GM18858 (cell line): ENCODE results near the gene NRTN.
"Not testable (repeated sequence)": the region's sequence is repeated elsewhere in the genome, so short reads cannot be mapped to it uniquely, and the experiment has no call there.

Source experiments
- ATAC-seq: cut with Tn5 transposase; IDR thresholded peaks from one replicate; pipeline ENCODE4 v1.9.1; 2021; ENCODE audit not compliant: unreplicated experiment

The NRTN gene, protein sequence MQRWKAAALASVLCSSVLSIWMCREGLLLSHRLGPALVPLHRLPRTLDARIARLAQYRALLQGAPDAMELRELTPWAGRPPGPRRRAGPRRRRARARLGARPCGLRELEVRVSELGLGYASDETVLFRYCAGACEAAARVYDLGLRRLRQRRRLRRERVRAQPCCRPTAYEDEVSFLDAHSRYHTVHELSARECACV

DNA sequence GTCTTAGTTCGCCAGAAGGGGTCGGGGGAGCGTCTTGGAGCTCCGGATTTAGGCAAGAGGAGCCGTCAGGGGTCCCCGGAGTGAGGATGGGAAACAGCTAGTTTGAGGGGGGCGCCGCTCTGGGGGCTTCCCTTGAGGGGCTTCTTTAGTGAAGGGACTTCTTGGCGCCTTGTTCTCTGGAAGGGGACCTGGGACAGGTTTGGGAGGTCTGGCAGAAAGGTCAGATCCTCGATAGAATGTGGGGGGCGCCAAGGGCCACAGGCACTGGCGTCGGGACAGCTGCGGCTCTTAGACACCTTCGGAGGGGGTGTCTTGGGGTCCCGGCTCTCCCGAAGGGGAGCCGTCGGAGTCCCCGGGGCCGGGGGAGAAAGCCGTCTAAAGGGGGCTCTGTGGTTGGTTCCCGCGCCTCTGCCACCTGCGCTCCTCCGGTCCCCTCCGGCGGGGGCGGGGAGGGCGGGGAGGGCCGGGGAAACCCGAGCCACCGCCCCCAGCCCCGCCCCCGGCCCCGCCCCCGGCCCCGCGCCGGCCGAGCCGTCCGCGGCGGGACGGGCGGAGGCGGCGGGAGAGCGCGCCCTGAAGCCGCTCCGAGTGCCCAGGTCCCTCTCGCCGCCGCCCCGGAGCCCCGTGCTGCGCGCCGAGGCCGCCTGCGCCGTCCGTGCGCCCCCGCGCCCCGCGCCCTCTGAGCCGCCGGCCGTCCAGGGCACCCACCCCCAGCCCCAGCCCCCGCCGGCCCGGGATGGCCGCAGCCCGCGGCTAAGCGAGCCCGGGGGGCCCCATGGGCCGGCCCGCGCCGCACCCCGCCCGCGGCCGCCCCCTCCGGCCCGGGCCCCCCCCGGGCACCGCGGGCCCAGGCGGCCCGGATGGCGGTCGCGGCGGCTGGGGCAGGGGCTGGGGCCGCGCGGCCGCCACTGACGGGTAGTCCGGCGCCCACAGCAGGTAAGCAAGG, at the start of gene NRTN:
NRTN (plus strand) TSS at position 552 of the 946 bp plus-strand sequence. CDS start 19,099 bp downstream, outside the sequence.
- no peak for ATAC-seq

DNA sequence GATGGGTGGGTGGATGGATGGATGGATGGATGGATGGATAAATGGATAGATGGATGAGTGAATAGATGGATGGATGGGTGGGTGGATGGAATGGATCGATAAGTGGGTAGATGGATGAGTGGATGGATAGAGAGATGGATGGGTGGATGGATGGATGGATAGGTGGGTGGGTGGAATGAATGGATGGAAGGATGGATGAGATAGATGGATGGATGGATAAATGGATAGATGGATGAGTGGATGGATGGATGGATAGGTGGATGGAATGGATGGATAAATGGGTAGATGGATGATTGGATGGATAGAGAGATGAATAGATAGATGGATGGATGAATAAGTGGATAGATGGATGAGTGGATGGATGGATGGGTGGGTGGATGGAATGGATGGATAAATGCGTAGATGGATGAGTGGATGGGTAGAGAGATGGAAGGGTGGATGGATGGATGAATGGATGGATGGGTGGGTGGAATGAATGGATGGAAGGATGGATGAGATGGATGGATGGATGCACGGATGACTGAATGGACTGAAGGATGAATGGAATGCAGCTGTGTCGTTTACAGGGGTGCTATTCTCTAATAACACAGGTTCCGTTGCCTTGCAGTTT, 42.2 kb upstream of the NRTN start:
- no peak for ATAC-seq

DNA sequence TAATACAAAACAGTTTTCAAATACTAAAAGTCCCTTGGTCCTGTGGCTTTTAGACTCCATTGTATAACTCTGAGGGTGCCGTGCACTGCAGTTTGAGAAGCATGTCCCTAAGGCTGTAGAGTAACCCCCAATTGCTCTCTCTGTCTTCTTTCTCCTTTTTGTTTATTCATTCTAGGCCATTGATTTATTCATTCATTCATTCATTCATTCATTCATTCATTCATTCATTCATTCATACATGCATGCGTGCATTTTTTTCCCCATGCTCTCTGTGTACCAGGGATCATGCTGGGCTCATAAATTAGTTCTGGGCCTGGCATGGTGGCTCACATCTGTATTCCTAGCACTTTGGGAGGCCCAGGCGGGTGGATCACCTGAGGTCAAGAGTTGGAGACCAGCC, 39.6 kb upstream of the NRTN start:
- no peak for ATAC-seq

DNA sequence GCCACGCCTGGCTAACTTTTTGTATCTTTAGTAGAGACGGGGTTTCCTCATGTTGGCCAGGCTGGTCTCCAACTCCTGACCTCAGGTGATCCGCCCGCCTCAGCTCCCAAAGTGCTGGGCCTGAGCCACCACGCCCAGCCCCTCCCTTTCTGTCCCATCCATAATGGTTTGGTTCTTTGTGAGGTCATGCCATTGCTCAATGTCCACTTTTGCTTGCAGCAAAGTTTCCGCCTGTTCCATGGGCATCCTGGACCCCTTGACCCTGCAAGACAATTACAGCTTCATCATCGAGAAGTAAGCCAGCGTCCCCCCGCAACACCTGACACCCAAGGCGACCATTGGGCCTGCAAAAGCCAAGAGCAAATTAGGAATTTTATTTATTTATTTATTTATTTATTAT, 36.9 kb upstream of the NRTN start:
- no peak for ATAC-seq

DNA sequence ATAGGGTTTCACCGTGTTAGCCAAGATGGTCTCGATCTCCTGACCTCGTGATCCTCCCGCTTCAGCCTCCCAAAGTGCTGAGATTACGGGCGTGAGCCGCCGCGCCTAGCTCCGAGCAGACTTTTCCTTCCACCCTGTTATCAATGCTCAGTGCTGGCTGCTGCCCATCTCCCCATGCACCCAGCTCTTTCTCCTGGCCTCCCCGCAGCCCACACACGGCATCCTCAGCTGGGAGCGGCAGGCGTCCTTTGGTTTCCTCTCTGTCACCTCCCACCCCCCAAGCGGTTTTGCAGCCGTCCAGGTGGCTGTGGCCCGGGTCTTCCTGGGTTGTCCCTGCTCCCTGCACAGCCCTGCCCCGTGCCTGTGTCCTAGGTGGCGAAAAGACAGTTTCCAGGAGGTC, 32.5 kb upstream of the NRTN start:
- ATAC-seq = no peak

DNA sequence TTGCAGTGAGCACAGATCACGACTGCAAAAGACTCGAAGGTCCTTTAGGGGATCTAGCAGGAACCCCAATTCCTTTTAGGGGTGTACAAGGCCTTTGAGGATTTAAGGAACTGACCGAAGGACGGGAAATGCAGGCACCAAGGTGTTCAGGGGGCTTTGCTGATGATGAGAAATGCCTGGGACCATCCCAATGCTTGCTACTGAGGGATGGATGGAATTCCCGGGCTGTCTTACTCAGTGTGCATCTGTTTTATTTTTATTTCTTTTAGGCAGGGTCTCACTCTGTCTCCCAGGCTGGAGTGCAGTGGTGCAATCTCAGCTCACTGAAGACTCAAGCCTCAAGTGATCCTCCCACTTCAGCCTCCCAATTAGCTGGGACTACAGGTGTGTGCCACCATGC, 31.6 kb upstream of the NRTN start:
- no peak for ATAC-seq

DNA sequence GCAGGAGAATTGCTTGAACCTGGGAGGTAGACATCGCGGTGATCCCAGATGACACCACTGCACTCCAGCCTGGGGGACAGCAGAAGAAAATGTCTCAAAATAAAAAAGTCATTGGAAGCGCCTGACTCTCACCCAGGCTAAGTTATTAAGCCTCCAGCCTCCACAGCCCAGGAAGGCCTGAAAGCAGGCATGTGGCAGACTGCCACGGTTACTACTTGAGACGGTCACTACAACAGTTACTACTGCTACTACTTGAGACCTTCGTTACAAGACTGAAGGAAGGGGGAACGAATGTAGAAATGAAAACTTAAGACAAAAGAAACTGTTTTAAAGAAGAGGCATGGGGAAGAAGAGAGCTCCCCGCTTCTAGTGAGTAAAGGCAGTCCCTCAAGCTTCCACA, 29.9 kb upstream of the NRTN start:
- no peak for ATAC-seq

DNA sequence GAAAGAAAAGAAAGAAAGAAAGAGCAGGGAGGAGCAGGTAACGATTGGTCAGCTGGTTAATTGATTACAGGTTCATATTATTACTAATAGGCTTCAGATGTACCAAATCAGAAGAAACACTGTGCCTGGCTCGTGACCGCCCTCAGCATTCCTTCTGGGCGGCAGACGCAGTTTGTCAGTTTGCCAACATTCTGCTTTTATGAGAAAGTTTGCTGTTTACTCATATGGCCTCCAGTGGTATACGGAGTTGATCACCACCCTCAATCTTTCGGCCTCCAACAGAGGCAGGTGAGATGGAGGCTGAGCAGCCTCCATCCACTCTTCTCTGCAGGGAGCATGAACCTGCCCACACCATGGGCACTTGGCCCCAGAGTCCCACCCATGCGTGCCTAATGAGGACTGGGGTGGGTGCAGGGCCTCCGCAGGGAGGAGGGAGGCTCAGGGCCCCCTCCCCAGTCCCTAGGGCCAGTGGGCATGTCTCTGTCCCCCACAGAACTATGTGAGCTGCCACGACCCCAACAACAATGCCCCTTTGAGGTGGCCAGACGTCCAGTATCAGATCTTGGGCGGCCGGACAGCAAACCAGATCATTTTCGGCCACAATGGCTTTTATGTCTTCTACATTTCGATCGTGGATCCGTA, 29.1 kb upstream of the NRTN start:
- no peak for ATAC-seq

DNA sequence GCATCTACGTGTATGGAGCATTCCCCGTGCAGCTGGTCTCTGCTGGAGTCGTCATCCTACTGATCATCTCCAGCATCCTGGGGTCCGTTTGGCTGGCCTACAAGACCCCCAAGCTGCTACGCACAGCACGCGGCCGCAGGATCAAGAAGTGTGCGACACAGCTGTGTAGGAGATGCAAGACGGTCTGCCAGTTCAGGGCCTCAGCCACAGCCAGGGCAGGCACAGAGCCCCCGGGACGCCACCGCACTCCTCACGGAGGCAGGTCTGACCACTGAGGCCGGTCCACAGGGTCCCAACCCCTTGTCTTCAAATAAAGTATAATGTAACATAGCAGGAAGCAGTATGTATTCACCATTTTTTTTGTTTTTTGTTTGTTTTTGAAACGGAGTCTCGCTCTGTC, 26.5 kb upstream of the NRTN start:
- no peak for ATAC-seq

DNA sequence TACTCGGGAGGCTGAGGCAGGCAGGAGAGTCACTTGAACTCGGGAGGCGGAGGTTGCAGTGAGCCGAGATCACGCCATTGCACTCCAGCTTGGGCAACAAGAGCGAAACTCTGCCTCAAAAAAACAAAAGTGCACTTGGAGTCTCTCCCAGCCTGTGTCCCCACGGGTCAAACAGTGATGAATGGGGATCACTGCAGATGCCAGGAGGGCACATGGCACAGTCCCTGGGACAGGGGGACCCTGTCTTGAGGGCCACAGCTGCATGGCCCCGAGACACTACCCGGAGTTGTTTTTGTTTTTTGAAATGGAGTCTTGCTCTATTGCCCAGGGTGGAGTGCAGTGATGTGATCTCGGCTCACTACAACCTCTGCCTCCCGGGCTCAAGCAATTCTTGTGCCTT, 24.0 kb upstream of the NRTN start:
- not testable (repeated sequence) for ATAC-seq

DNA sequence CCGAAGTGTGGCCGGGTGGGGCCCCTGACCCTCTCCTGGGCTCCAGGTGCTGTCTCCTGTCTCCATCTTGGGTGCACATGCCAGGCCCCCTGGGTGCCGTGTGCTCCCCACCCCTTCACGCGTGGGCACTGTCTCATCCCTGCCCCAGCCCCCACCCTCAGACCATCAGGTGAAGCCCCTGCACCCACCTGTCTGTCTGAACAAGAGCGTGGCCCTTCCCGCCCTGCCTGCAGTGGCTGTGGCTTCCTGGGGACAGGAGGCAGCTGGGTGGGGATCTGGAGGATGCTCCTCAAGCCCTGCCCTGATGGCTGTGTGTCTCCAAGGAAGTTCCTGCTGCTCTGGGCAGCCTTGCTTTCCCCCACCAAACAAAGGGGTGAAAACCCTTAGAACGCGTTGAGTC, 22.5 kb upstream of the NRTN start:
- no peak for ATAC-seq

DNA sequence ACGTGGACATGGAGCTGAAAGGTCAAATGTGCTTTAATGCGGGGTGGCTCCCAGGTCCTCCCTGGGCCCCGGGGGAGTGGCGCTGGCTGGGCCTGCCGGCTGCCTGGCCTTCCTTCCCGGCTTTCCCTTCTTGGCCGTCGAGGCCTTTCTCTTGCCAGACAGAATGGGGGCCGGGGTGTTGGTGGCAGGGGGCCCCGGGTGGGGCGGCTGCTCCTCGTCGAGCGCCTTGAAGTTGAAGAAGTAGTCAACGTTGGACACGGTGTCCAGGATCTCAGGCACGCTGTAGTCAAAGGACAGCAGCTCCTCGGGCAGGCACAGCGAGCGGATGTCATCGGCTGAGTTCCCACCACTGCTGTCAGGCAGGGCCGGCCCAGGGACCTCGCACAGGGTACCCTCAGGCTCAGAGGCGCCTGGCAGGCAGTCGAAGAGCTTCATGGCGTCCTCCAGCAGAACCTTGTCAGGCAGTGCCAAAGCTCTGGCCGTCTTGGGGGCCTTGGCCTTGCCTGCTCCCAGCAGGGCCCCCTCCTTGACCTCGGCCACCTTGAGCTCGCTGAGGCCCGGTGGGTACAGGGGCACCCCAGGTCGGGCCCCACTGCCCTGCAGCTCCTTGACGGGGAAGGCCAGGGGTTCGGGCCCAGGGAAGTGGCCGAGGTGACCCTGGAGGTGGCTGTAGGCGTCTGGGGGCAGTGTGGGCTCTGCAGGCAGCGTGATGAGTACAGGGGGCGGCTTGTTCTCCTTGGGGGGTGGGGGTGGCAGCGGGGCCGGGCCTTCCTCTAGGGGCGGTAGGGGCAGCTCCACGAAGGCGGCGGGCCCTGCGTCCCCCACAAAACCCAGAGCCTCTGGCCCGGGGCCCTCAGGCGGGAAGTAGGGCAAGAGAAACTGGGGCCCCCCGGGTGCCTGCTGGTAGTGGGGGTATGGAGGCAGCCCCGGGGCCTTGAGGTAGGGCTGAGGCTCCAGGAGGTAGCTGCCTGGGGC, 21.6 kb upstream of the NRTN start:
- ATAC-seq = no peak

DNA sequence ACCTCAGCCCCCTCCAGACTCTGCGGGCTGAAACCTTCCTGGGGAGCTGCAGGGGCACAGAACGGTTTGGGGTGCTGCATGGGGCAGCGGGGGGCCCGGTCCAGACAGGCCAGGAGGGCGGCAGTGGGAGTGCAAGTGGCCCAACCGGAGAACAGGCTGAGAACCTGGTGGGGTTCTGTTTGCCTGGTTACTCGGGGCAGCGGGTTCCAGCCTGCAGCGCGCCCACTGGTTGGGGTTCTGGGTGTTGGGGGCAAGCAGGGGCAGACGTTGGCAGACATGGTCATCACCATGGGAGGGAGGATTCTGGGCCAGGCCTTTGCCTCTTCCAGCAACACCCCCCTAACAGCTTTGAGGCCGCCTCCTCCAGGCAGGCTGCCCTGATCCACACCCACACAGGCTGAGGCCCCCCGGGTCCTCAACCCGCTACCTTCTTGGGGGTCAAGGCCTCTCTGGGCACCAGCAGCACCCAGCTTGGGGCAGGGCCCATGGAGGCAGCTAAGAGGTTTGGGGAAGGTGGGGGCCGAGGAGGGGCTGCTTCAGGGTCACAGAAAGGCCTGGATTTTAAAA, 20.2 kb upstream of the NRTN start, which contains the start of gene PRR22:
PRR22 (minus strand) TSS at position 166 of the 567 bp plus-strand sequence; CDS start at position 80, 86 bp downstream.
- ATAC-seq = no peak

DNA sequence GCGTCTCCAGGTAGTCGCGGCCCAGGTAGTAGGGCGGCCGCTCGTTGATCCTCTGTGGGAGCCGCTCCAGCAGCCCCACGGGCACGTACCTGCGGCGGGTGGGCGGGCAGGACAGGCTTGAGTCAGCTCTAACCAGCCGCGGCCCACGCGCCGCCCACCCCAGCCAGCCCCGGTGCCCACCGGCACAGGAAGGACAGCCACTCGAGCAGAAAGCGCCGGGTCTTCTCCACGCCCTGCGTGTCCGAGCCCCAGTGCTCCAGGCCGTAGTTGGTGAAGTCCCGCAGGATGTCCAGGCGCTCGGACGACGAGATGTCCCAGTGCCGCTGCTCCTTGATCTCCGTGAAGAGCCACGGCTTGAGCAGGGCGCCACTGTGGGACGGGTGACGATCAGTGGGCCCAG, 19.4 kb upstream of the NRTN start:
- ATAC-seq = no peak

DNA sequence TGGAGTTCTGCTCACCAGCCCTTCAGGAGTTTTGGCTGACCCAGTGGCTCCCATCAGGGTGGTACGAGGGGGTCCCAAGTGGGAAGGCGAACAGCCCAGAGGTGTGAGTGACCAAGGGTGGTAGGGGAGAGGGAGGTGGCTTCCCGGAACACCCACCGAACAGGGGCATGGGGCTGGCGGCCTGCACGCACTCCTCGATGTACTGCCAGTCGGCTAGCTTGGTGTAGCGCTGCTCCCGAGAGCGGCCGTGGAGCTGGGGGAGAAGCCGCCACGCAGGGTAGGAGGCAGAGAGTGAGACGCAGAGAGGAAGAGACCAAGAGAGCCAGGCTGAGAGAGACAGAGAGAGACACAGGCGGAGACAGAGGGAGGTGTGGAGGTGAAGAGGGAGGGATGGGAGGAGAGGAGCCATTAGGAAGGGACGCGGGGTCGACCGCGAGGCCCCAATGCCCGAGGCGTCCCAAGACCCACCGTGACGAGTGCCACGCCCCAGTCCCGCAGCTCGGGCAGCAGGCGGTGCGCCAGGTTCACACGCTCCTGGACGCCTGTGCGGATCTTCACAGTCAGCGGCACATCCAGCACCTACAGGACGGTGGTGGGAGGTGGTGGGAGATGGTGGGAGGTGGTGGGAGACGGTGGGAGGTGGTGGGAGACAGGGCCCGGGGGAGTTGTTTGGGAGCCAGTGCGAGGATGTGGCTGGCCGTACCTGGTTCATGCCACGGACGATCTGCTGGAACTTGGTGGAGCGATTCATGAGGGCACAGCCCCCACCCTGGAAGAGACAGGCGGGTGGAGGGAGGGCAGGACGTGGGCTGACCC, 18.1 kb upstream of the NRTN start:
- no peak for ATAC-seq

DNA sequence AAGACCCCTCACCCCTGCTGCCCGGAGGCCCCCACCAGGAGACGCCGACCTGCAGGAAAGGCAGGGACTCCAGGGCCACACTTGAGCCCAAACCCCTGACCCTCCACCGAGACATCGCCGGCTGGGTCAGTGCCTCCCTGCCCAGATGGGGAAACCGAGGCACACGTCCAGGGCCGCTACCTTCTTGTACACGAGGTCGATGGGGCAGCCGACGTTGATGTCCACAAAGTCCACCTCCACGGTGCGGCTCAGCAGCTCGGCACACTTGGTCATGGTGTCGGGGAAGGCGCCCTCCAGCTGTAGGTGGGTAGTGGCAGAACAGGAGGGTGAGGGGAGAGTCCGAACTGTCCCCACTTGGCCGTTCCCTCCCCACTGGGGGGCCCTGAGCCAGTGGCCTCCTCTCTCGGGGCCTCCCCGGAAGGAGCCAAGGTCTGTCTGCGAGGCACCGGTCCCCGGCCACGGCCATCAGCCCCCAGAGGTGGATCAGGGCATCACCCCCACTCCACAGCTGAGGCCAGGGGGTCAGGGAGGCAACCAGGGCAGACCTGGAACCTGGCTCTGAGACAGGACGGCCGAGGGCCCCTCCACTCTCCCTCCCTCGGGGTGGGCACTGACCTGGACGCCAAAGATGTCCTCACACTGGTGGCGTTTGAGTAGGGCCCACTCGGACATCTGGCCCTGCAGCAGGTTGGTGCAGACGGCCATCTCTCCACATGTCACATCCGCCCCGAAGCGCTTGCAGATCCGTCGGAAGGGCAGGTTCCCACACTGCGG, 17.3 kb upstream of the NRTN start:
- ATAC-seq = no peak

DNA sequence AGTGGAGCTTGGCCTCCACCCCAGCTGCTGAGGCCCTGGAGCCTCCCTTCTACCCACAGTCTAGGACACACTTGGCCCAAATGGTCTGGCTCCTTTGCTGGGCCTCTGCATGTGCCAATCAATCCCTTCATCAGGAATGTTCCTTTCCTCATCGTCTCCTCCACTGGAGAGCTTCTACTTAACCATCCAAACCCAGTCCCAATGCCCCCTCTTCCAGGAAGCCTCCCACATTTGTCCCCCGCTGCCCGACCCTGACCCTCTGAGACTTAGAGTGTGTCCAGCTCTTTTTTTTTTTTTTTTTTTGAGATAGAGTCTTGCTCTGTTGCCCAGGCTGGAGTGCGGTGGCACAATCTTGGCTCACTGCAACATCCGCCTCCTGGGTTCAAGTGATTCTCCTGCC, 16.4 kb upstream of the NRTN start:
- ATAC-seq = no peak

DNA sequence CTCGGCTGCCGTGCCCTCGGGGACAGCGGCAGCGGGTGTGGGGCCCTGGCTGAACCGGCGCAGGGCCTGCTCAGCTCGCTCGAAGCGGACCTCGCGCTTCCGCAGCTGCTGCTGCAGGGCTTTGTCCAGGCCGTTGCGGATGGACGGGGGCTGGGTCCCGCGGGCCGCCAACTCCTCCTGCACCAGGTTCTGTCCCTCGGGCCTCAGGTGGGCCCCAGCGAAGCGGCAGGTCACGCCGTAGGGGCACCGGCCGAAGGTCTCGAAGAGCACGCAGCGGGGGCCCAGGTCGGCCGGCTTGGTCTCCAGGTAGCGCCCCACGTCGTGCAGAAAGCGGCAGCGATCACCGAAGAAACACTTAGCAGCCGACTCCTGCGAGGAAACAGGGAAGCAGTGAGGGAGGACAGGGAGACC, 15.5 kb upstream of the NRTN start:
- no peak for ATAC-seq
